NK-92 treated with Interleukin-12 subunit alpha and Interleukin-12 subunit beta, amount 100 ng/mL, for 24 hours (cell line): Measurements from ENCODE around the gene BTBD9.

Source experiments
- DNase-seq: peaks from one replicate; lab custom pipeline; 2025; lab: John Stamatoyannopoulos, UW

BTBD9 gene

DNA sequence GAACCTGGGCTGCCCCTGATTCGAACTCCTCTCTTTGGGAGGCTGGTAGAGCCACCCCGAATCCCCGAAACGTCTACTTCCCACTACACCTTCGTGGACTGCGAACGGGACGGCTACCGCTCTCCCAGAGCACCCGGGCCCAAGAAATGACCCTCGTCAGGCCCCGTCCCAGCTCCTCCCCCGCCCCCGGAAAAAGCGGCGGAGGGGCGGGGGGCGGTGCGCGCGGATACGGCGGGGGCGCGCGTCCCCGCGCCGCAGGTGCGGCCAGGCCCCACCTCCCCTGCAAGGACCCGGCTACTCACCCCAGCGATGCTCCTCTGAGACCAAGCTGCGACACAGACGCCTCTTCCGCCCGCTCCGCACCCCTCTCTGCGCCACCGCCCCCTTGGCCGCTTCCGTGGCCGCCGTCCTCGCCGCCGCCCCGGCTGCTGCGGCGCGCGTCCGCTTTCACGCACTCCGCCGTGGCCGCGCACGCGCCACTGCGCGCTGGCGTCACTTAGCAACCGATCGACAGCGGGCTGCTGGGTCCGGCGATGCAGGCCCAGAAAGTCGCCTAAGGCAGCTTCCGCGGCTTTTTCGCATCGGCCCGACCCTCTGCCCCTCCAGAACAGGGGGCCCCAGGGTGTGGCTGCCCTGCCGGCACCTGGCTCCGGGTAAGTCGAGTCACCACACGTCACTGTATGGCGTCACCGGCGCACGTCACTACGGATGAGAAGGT is at the start of gene BTBD9:
Gene BTBD9 (minus strand): TSS at position 432 of the 718 bp plus-strand sequence.
- DNase-seq = peak; percentile 68

DNA sequence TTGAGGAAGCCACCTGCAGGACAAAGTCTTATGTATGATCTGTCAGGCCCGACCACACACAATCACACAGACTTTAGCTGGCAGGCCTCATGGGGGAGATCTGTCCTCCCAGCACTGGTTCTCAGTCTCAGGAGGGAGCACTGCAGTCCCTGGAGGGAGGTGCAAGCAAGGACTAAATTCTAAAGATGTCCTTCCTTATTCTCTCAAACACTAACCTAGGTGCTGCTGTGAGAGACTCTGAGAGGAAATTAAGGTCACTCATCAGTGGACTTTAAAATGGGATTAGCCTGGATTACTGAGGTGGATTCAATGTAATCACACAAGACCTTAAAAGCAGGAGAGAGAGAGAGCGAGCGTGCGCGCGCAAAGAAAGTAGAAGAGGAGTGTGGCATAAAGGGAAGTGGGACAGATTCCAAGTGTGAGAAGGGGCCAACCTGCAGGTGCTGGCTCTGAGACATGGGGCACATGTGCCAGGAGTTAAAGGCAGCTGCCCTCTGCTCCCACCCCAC is 48.9 kb upstream of the BTBD9 start:
- no peak for DNase-seq

DNA sequence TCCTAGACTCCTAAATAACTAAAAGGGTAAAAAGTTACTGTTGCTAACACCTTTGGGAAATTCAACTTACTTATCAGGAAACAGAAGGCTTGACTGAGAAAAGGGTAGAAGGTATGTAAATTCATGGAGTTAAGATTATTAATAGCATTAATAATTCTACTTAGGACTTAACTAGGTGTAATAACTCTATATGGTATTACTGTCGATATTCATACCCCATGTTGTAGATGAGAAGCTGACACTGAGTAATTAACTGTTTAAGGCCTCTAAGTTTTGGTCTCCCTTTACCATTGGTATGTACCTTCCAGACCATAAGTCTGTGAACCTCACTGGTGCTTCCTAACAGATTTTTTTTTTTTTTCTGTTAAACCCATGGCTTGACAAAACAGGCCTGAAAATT is 47.8 kb upstream of the BTBD9 start:
- no peak for DNase-seq

DNA sequence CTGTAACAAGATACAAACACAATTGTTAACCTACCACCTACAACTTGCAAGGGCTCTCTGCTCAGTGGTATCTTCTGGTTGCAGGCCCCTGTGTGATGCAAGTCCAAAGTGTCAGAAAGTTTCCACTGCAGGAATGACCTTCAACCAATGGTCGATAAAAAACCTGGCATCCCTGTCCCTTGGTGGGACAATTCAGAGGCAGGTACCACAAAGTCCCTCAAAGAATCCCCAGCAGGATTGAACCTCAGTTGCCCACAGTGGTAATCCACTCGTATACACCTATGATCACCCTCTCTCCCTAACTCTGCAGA is 47.3 kb upstream of the BTBD9 start:
- no peak for DNase-seq

DNA sequence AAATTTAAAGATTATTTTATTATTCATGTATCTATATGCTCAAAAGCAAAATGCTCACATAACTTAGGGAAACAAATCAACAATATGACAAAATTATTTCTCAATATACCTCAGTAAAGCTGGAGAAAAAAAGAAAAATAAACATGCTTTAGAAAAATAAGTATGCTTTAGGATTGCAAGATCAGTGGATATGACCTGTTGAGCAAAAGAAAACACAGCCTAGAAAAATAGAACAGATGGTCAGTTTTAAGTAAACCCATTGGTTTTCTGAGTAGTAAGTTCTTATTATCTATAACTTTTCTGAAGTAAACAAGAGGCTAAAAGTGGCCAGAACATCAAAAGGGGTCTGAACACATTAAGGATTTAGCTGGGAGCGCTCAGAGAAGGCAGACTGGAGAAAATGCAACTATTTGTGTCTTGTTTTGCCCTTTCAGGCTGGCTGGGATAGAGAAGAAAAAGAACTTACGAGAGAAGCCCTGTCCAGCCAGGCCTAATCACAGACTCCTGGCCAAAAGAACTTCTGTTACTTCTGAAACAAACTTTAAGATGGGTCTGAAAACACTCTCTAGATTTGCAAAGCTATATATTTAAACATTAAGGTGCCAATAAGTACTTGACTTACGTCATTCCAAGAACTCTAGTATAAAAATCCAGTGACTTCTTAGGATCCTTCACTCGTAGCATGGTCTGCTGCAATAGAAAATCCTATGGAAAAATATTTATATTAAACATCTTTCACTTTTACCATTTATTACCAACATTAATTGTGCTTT is 46.7 kb upstream of the BTBD9 start:
- DNase-seq = no peak

DNA sequence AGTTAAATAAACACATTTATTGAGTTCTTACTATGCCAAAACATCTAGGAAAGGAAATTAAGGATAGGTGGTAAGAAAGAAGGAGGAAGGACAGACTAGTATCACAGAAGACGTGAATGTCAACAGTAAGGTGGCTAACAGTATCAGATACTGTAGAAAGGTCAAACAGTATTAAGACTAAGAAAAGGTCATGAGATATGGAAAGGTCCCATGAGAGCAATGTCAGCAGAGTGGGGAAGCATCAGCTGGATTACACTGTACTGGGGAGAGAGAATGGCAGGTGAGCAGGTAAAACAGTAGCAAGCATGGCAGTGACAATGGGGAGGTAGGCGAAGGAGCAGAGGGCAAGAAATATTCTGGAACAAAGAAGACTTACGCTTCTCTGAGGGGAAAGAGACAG is 45.2 kb upstream of the BTBD9 start:
- no peak for DNase-seq

DNA sequence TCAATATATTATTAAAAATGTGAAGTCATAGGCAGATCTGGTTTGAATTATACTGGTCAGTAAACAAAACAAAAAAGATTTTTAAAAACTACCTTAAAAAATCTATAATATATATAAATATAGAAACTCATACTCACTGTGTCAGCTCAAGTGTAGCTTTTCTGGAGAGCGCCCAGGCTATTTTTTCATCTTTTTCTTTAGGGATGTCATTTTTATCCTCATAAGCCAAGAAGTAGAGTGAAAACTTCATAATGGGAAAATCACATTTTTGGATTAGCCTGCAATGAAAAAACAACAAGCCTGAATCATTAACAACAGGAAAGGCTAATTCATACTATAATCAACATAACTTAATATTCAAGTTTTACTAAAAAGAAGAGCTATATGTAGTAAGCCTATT is 44.5 kb upstream of the BTBD9 start:
- no peak for DNase-seq

DNA sequence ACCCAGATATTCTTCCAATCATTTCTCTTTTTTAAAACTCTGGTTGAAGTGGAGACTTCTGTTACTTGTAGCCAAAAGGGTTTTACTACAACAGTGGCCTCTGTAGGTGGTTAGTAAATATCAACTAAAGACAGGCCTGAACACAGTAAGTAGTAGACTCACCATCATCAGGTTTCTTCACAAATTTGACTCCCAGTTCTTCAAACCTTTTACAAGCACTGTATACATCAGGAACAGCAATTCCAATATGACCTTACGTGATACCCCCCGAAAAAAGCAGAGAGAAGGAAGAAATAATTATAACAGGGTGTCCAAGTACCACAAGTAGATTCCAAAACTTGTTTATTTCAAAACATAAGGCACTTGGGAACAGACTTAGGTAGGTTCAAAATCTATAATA is 42.1 kb upstream of the BTBD9 start:
- DNase-seq = no peak

DNA sequence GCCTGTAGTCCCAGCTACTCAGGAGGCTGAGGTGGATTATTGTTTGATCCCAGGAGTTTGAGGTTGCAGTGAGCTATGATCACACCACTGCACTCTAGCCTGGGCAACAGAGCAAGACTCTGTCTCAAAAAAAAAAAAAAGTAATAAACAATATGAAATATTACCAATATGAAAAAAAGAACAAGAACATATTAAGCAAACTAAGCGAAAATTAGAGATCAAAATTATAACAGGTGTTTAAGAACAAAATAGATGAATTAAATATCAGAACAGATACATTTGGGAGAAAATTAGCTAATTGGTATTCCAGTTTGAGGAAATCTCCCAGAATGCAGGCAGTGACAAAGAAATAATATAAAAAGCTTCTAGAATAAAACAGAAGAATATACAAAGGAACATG is 39.9 kb upstream of the BTBD9 start:
- DNase-seq = no peak

DNA sequence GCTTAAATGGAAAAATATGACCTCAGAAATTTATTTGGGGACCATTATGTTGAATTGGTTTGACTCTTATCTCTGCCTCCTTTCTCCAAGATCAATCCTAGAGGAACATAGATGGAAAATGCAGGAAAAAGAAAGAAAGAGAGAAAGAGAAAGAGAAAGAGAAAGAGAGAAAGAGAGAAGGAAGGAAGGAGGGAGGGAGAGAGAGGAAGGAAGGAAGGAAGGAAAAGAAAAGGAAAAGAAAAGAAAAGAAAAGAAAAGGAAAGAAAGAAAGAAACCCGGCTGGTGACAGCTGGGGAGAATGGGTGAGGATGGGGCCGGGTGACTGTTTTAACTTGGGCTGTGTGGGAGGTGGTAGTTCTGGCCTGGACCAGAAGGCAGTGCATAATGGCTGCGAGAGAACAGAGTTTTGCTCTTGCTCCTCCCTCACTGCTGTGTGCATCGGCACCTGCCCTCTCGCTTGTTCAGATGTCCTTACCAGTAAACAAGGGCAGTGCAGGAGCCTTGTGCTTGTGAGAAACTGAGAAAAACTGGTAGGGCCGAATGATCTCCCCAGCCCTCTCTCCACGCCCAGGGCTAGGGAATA is 38.5 kb upstream of the BTBD9 start:
- DNase-seq = no peak

DNA sequence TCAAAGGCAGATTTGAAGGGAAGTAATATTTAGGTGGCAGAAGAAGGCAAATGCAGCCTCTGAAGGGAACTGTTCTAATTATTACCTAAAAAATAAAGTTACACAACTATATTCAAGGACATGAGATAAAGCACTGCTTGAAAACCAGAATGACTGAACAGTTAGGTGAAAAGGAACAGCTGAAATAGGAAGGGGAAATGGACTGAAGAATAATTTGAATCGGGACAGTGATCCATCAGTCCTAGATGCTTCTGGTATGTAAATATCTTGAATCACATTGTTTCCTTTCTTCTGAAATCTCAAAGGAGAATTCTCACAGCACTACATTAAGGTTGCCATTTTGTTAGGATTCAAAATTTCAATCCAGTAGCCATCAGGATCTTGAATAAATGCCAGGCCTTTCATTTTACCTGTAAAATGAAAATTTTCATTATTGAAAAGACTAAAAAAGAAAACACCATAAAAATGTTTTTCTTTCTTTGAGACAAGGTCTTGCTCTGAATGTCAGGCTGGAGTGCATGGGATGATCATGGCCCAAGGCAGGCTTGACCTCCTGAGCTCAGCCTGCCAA is 37.3 kb upstream of the BTBD9 start:
- DNase-seq = no peak

DNA sequence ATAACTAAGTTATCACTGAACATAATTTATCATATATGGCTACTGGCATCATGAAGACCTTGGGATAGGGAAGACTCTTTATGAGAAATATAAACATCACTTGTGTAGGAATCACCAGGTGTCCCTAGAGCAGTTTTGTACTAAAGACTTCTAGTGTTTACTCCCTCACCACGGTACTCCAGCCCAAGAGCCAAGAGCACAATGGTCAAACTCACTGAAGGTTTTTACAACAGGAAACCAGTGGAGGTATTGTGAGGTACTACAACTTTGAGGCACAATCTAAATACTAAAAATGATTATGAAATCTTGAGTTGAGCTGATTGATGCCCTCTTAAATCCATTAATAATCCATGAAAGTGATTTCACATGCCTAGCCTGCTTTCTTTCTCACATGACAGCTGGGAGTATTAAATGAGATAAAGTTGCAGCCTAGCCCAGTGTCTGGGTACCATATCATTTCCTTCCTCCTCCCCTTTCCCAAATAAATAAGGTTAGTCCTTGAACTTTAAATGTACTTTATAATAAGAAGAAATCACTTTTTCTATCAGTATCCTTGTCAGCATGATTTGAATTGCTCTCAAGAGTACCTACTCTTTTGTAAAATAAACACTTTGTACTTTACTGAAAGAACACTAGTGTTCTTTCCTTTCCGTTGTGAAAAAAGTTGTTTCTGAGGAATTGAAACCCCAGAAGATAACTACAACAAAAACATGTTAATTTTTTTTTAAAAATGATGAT is 36.7 kb upstream of the BTBD9 start:
- no peak for DNase-seq

DNA sequence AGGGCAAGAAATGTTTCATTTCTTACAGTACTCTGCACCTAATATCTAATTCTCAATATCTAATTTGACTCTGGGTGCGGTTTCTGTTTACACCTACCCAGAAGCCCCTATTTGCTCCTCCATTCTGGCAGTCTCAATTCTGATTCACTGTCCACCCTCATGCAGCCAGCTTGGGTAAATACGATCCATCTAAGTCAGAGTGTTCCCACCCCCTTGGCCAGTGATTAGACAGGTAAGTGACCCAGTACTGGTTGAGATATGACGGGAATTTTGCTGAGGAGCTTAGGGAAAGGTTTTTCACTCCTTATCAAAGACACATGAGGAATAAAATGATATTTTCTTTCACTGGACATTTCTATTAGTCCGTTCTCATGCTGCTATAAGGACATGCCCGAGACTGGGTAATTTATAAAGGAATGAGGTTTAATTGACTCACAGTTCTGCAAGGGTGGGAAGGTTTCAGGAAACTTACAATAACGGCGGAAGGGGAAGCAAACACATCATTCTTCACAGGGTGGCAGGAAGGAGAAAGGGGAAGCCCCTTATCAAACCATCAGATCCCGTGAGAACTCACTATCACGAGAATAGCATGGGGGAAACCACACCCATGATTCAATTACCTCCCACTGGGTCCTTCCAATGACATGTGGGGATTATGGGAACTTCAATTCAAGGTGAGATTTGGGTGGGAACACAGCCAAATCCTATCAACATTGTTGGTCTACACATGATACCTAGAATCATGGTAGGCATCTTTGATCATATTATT is 33.9 kb upstream of the BTBD9 start:
- no peak for DNase-seq

DNA sequence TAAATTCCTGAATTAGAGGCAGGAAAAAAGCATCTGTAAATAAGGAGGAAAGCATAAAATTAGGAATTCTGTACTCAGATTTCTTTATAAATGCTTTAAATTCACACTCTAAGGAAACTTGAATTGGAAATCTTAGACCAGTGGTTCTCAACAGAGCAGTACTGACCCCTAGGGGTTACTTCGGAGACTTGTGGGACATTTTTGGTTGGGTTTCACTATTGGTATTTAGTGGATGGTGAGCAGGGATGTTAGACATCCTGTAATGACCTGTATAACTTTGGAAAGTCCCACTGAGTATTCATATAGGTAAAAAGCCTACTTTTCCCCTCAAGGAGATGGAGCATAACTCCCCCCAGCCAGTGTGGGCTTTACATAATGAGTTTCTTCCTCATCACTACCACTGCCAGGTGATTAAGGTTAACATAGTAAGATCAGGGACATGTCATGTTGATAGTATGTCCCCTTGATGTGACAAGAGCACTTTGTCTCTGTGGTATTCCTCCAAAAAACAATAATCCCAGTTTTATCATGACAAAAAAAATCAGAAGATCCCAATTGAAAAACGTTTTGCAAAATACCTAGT is 32.2 kb upstream of the BTBD9 start:
- no peak for DNase-seq

DNA sequence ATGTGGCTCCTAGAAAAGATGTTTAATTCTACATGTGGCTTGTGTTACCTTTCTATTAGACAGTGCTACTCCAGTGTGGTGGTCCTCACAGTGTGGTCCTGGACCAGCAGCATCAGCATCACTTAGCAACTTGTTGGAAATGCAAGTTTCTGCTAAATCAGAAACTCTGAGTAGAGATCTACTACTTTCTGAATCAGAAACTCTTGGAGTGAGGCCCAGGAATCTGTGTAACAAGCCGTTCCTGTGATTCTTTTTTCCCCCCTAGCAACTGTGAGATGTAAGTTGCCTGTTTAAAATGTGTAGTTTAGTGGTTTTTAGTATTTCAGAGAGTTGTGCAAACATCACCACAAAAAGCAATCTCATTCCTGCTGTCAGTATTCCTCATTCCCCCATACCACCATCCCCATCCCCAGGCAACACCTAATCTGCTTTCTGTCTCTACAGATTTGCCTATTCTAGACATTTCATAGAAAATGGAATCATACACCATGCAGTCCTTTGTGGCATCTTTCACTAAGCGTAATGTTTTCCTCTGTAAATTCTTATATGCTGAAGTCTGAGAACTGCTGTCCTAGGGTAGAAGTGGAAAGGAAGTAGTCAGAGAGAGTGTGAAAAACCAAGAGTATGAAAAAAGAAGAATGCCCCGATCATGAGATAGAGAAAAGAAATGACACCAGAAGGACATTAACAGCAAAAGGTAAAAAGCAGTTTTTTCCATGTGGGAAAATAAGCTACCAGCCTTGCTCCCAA is 18.9 kb upstream of the BTBD9 start:
- DNase-seq = no peak

DNA sequence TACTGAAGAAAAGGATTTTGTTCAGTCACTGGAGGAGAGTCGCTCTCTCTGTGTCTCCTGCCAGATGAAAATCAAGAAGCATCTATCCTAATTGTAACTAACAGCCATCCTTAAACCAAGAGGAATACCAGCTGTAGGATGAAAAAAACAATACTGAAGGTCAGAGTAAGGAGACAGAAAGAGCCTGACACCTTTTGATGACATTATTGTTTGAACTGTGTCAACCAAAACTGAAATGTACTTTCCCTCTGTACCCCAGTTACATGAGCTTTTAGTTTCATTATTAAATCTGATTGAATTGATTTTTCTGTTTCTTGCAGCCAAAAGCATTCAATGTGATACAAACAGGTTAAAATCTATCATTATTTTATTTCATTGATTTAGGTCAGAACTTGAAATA is 17.2 kb upstream of the BTBD9 start:
- no peak for DNase-seq

DNA sequence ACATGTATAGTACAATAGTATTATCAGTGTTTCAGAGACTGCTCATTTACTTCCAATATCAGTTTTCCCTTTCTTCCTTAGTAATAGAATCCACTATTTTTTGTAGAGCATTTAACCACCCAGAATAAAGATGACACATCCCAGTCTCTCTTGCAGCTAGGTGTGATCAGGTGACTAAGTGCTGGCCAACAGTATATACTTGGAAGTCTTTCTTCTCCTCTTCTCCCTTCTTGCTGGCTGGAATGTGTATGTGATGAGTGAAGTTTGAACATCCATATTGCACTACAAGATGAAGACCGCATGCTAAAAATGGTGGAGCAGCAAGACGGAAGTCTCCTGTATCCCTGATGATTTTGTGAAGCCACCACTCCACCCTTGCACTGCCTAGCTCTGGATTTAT is 14.5 kb upstream of the BTBD9 start:
- no peak for DNase-seq

DNA sequence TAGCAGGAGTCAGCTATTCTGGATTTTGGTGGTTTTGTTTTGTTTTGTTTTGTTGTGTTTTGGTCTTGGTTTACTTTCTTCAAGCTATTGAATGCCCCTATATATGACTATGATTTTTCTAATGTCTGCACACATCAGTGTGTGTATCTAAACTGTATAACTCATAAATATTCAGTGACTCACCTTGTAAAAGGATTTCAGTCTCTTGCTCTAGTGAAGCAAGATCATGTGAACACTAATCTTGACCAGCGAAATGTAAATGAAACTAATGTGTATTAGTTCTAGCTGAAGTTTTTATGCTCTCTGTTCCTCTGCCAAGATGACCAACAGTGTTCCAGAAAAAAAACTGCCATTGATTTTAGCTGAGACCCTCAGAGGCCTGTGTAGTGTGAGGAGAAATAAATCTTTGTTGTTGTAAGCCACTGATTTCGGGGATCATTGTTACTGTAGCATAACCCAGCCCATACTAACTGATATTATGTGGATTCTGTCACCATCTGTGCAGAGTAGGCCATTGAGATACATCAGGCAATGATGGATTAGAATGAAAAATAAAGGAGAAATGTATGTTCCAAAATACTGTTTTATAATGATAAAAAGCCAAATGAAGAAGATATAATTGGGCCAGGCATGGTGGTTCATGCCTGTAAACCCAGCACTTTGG is 11.5 kb upstream of the BTBD9 start:
- no peak for DNase-seq

DNA sequence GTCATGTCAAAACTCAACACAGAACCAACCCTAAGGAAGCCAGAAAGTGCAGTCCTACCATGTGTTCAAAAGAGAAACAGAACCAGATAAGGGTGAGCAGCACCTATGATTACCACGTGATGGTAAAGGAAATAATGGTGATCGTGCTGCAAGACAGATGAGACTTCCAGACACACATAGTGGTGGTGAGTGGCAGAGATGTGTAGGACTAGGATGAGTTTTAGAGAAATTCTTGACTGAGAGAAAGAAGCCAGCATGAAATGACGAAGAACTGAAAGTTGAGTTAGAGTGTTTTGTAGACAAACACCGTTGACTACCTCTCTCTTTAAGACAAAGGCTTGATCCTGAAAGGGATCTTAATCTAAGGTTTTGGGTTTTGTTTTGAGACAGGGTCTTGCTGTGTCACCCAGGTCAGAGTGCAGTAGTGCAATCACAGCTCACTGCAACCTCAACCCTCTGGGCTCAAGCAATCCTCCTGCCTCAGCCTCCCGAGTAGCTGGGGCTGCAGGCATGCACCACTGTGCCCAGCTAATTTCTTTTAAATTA is 10.6 kb upstream of the BTBD9 start:
- DNase-seq = no peak

DNA sequence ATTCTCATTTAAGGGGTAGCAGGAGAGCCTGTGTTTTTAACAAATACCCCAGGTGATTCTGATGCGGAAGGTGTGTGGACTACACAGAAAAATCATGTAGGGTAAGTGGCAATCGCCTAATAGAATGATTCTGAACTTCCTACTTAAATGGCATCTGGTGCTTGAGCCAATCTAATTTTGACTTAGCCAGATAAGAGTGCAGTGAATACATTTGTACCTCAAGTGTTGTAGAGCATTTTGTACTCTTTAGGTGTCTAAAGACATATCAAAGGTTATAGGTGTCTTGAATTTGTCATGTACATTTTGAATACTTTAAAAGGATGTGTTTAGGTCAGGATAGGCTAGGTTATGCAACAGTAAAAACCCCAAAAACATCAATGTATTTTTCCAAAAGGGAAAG is 10.0 kb upstream of the BTBD9 start:
- DNase-seq = no peak
